ENCODE data around the gene SCOC.

DNA sequence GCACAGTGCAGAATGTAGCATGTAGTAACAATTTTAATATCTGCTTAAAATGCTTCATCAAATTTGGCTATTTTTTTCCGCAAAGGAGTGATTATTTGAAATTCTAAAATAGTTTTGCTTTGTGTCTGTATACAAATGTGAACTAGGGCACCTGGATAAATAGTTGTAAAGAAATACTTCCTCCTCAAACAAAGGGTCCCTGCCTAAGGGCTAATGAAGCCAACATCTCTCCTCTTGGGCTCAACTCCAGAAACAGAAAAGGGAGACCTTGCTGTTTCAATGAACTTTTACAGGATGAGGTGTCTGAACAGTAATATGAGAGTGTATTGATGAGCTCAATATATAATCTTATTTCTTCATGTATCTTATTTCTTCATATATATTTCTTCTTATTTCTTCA is 30.8 kb upstream of the SCOC start:
- TF ChIP-seq, protein P1, sequence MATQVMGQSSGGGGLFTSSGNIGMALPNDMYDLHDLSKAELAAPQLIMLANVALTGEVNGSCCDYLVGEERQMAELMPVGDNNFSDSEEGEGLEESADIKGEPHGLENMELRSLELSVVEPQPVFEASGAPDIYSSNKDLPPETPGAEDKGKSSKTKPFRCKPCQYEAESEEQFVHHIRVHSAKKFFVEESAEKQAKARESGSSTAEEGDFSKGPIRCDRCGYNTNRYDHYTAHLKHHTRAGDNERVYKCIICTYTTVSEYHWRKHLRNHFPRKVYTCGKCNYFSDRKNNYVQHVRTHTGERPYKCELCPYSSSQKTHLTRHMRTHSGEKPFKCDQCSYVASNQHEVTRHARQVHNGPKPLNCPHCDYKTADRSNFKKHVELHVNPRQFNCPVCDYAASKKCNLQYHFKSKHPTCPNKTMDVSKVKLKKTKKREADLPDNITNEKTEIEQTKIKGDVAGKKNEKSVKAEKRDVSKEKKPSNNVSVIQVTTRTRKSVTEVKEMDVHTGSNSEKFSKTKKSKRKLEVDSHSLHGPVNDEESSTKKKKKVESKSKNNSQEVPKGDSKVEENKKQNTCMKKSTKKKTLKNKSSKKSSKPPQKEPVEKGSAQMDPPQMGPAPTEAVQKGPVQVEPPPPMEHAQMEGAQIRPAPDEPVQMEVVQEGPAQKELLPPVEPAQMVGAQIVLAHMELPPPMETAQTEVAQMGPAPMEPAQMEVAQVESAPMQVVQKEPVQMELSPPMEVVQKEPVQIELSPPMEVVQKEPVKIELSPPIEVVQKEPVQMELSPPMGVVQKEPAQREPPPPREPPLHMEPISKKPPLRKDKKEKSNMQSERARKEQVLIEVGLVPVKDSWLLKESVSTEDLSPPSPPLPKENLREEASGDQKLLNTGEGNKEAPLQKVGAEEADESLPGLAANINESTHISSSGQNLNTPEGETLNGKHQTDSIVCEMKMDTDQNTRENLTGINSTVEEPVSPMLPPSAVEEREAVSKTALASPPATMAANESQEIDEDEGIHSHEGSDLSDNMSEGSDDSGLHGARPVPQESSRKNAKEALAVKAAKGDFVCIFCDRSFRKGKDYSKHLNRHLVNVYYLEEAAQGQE (IDR thresholded peaks at IDR 0.05), result no peak
- TF ChIP-seq CTCF (IDR thresholded peaks at IDR 0.05) (no peak), RAD21 (conservative IDR thresholded peaks at IDR 0.05 in 1 of 2, IDR thresholded peaks at IDR 0.05 in 1 of 2) (no peak), POLR2A (IDR thresholded peaks at IDR 0.05; ENCODE audit: low read length) (no peak), MAFK (IDR thresholded peaks at IDR 0.05; ENCODE audit: partially characterized antibody) (no peak), CBX2 (IDR thresholded peaks at IDR 0.05; ENCODE audit: borderline replicate concordance, low read depth) (no peak), NR3C1 (IDR thresholded peaks at IDR 0.05) (no peak), POLR2AphosphoS2 (conservative IDR thresholded peaks at IDR 0.05; ENCODE audit: low read length) (no peak), JUNB (IDR thresholded peaks at IDR 0.05) (no peak)

Measured in A549 (cell line).